Right lobe of liver (tissue), 4 donors: ENCODE measurements around the gene TAAR1.

Experiments
- POLR2A ChIP-seq: fragments of 450-650 bp; IDR thresholded peaks from one replicate; pipeline ENCODE4 v1.6.1; 2017; ENCODE audit warnings: antibody characterized with exemption, mild to moderate bottlenecking
- TF ChIP-seq, protein P1 (sequence below), 4 donors: fragments of 200-600 bp in 3 of 4; fragments of 450-650 bp in 1 of 4; IDR thresholded peaks; one replicate each; pipeline versions ENCODE4 v1.5.1 to v1.8.0; 2016 to 2022; ENCODE audit warnings: antibody characterized with exemption in 4 of 4, mild to moderate bottlenecking in 2 of 4
- donor health status: DM: no; HTN: no; CAD: no.
- donor health status: DM: no; HTN: no; CAD: no.
- donor health status: DM: no; HTN: yes; CAD: no.

DNA sequence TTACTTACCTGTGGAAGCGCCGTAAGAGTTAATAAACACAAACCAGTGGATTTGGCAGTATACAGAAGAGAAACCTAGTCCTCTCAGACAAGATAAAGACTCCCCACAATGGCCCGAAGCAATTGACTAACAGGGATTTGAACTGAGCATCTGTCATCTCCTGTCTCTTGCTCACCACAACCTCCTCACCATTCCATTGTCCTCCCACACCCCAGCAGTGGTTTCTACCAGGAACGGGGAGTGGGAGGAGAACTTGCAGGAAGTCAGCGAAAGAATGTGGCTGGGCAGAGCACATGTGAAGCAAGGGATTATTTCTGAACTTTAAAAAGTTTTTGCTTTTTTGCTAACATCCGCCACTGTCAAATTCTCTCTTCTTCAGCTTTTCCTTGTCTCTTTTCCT lies 24.6 kb upstream of the TAAR1 start:
- TF ChIP-seq, protein P1, sequence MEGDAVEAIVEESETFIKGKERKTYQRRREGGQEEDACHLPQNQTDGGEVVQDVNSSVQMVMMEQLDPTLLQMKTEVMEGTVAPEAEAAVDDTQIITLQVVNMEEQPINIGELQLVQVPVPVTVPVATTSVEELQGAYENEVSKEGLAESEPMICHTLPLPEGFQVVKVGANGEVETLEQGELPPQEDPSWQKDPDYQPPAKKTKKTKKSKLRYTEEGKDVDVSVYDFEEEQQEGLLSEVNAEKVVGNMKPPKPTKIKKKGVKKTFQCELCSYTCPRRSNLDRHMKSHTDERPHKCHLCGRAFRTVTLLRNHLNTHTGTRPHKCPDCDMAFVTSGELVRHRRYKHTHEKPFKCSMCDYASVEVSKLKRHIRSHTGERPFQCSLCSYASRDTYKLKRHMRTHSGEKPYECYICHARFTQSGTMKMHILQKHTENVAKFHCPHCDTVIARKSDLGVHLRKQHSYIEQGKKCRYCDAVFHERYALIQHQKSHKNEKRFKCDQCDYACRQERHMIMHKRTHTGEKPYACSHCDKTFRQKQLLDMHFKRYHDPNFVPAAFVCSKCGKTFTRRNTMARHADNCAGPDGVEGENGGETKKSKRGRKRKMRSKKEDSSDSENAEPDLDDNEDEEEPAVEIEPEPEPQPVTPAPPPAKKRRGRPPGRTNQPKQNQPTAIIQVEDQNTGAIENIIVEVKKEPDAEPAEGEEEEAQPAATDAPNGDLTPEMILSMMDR (IDR thresholded peaks at IDR 0.05), result no peak
- no peak for TF ChIP-seq POLR2A
